Smooth muscle cell (in vitro differentiated cells): Measurements from ENCODE around the gene DLEC1. TPM values are rescaled to one million over a fixed set of nuclear protein-coding genes. Genes with fewer than 3 reads are reported as not detected.

Experiments
- DNase-seq: peaks from one replicate; lab custom pipeline; 2025; ENCODE audit not compliant: unreplicated experiment; lab: John Stamatoyannopoulos, UW
- H2AFZ ChIP-seq: fragments of 200-600 bp; sonication (generic); 2 replicates; pipeline ENCODE4 v1.6.0; 2016; ENCODE audit warnings: antibody characterized with exemption, low read depth, mild to moderate bottlenecking
- H3F3A ChIP-seq: fragments of 200-600 bp; sonication (generic); 2 replicates; pipeline ENCODE4 v1.6.0; 2017; ENCODE audit warnings: antibody characterized with exemption, low read depth
- H3K27ac ChIP-seq: fragments of 200-600 bp; sonication (generic); 2 replicates; pipeline ENCODE4 v1.5.1; 2016; ENCODE audit warnings: low read depth, mild to moderate bottlenecking
- H3K27me3 ChIP-seq: fragments of 200-600 bp; sonication (generic); 2 replicates; pipeline ENCODE4 v1.6.1; 2016; ENCODE audit warnings: low read depth, mild to moderate bottlenecking
- H3K36me3 ChIP-seq: fragments of 200-600 bp; sonication (generic); 2 replicates; pipeline ENCODE4 v1.5.1; 2016; ENCODE audit warnings: low read depth
- H3K4me1 ChIP-seq: fragments of 200-600 bp; sonication (generic); 2 replicates; pipeline ENCODE4 v1.5.1; 2016; ENCODE audit warnings: low read depth
- H3K4me2 ChIP-seq: fragments of 200-600 bp; sonication (generic); 2 replicates; pipeline ENCODE4 v1.6.0; 2016; ENCODE audit warnings: mild to moderate bottlenecking
- H3K4me3 ChIP-seq: fragments of 200-600 bp; sonication (generic); 2 replicates; pipeline ENCODE4 v1.5.1; 2016; ENCODE audit warnings: mild to moderate bottlenecking
- H3K79me2 ChIP-seq: fragments of 200-600 bp; sonication (generic); 2 replicates; pipeline ENCODE4 v1.6.0; 2016; ENCODE audit warnings: low read depth, mild to moderate bottlenecking
- H3K9ac ChIP-seq: fragments of 200-600 bp; sonication (generic); 2 replicates; pipeline ENCODE4 v1.6.0; 2016; ENCODE audit warnings: low read depth
- H3K9me3 ChIP-seq: fragments of 200-600 bp; sonication (generic); replicated peaks from 2 replicates; pipeline ENCODE4 v1.5.1; 2016; ENCODE audit warnings: low read depth
- H4K20me1 ChIP-seq: fragments of 200-600 bp; sonication (generic); 2 replicates; pipeline ENCODE4 v1.6.0; 2016; ENCODE audit warnings: low read depth
- WGBS: methylation state at CpG from one replicate; pipeline ENCODE4 v1.1.7; 2016; ENCODE audit warnings: low lambda C conversion rate; 5-methylcytosine and 5-hydroxymethylcytosine counted together
- polyA plus RNA-seq: library from polyadenylated mRNA; unstranded; fragments of >200 nt; fragmentation: Nextera tagmentation; extraction: Ambion mirVana; gene quantifications from 2 replicates; pipeline ENCODE4 v1.2.1, GENCODE V29; 2016
- total RNA-seq: library from RNA; depleted of rRNA; stranded (reverse); fragments of >200 nt; gene quantifications from 2 replicates; pipeline ENCODE4 v1.2.3, GENCODE V29; 2014
- TF ChIP-seq, protein P1 (sequence below): fragments of 200-600 bp; sonication (generic); IDR thresholded peaks from 2 replicates; pipeline ENCODE4 v1.5.1; 2017; ENCODE audit warnings: borderline replicate concordance, mild to moderate bottlenecking, antibody characterized with exemption; ENCODE audit not compliant: insufficient read depth, poor library complexity, severe bottlenecking

The DLEC1 gene
- total and polyA plus RNA-seq, 2 experiments from 2014 or later: 0.27 to 0.61 TPM

DNA sequence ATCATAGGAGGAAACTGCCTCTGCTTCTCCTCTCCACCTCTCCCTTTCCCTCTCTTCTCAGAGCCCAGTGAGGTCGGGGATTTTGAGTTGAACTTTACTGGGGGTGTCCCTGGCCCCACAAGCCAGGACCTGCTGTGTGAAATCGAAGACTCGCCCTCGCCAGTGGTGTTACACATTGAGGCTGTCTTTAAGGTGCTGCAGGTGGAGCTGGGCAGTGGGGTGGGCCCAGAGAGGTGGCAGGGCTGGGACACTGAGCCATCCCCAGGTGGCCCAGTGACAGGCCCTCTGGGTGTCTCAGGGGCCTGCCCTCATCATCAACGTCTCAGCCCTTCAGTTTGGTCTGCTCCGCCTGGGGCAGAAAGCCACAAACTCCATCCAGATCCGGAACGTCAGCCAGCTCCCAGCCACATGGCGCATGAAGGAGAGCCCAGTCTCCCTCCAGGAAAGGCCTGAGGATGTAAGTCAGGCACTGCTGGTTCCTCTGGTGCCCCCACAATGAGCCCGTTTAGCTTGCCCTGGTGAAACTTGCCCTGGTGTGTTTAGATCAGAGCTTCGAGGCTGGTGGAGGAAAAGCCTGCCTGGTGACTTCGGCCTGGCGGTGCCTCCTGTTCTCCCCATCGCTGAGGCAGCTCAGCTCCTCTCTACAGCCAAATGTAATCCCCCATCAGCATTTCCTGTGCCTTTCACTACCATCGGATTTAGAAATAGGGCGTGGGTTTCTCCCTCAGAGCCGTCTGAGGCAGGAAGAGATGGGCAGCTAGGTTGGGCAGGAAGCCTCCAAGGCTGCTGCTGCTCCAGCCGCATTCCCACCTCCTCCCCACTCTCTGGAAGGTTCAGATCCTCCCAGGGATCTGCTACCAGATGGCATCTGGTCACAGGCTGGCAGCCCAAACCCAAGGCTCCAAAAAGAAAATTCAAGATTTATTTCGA, 58.7 kb downstream of the DLEC1 start:
- TF ChIP-seq, protein P1, sequence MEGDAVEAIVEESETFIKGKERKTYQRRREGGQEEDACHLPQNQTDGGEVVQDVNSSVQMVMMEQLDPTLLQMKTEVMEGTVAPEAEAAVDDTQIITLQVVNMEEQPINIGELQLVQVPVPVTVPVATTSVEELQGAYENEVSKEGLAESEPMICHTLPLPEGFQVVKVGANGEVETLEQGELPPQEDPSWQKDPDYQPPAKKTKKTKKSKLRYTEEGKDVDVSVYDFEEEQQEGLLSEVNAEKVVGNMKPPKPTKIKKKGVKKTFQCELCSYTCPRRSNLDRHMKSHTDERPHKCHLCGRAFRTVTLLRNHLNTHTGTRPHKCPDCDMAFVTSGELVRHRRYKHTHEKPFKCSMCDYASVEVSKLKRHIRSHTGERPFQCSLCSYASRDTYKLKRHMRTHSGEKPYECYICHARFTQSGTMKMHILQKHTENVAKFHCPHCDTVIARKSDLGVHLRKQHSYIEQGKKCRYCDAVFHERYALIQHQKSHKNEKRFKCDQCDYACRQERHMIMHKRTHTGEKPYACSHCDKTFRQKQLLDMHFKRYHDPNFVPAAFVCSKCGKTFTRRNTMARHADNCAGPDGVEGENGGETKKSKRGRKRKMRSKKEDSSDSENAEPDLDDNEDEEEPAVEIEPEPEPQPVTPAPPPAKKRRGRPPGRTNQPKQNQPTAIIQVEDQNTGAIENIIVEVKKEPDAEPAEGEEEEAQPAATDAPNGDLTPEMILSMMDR: no peak
- no peaks in the 10 kb centered on the region for H3K9me3 ChIP-seq
- H4K20me1 ChIP-seq: no peaks in the 10 kb centered on the region
- H3K4me1 ChIP-seq: peaks cover 20% of the 10 kb centered on the region
- DNase-seq: no peak
- H3K27me3 ChIP-seq: no peaks in the 10 kb centered on the region
- no peaks in the 10 kb centered on the region for H3K79me2 ChIP-seq
- no peak overlapping the region for H2AFZ ChIP-seq
- no peaks in the 10 kb centered on the region for H3K36me3 ChIP-seq
- no peak overlapping the region for H3K4me2 ChIP-seq
- no peak overlapping the region for H3K4me3 ChIP-seq
- 80% methylated on average over 19 of the region's 19 CpGs for WGBS
- no peaks in the 10 kb centered on the region for H3F3A ChIP-seq
- no peak overlapping the region for H3K27ac ChIP-seq
- no peak overlapping the region for H3K9ac ChIP-seq

DNA sequence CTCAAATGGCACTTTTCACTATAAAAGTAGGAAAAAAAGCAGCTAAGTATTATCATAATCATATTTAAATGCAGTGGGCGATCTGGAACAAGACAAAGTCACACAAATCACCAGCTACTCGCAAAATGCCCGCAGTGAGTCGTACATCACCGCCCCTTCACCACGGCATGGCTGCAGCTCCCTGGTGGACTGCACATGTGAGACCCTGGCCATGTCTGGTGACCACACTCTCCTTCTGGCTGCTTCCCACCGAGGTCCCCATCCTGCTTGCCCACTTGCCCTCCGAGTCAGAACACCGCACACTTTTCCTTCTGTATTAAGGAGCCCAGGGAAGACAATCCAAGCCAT, 59.3 kb downstream of the DLEC1 start:
- TF ChIP-seq, protein P1: no peak
- no peaks in the 10 kb centered on the region for H3K9me3 ChIP-seq
- no peaks in the 10 kb centered on the region for H3K79me2 ChIP-seq
- no peak overlapping the region for H3K4me2 ChIP-seq
- H3K4me3 ChIP-seq: no peak overlapping the region
- no peak overlapping the region for H3K9ac ChIP-seq
- no peak for DNase-seq
- no peak overlapping the region for H2AFZ ChIP-seq
- H3K4me1 ChIP-seq: peaks cover 20% of the 10 kb centered on the region
- no peak overlapping the region for H3K27ac ChIP-seq
- 85% methylated on average over 9 of the region's 9 CpGs for WGBS
- H3K27me3 ChIP-seq: no peaks in the 10 kb centered on the region
- H3K36me3 ChIP-seq: no peaks in the 10 kb centered on the region
- H4K20me1 ChIP-seq: no peaks in the 10 kb centered on the region
- H3F3A ChIP-seq: no peaks in the 10 kb centered on the region

DNA sequence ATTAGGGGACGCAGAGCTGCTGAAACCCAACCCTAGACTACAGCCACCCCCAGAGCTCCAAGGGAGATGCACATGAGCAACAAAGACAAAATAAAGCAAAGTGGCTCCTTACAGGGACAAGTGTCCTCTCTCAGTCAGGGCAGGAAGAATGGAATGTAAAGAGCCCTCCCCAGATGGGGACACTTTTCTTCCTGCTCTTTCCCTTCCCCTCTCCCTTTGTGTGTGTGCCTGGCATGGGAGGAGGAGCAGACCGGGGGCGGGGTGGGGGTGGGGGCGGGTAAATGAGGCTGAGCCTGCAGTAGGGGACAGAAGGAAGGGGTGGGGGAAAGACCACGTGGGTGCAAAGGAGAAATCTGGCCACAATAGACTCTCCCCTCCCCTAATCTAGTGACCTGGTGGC, 60.5 kb downstream of the DLEC1 start:
- 19% methylated on average over 5 of the region's 5 CpGs for WGBS

More for the DNA sequence above, 60.5 kb downstream of the DLEC1 start:
- no peak overlapping the region for H3K4me2 ChIP-seq
- no peaks in the 10 kb centered on the region for H3F3A ChIP-seq
- no peak overlapping the region for H3K4me3 ChIP-seq
- H3K9me3 ChIP-seq: no peaks in the 10 kb centered on the region
- no peaks in the 10 kb centered on the region for H3K36me3 ChIP-seq
- no peak overlapping the region for H3K27ac ChIP-seq
- no peaks in the 10 kb centered on the region for H4K20me1 ChIP-seq
- no peaks in the 10 kb centered on the region for H3K79me2 ChIP-seq
- no peak overlapping the region for H3K9ac ChIP-seq
- no peak overlapping the region for H2AFZ ChIP-seq
- DNase-seq: no peak
- TF ChIP-seq, protein P1: no peak
- no peaks in the 10 kb centered on the region for H3K27me3 ChIP-seq
- H3K4me1 ChIP-seq: peaks cover 20% of the 10 kb centered on the region
